Stimulated activated CD8-positive, alpha-beta memory T cell treated with anti-CD3 and anti-CD28 coated beads, Interleukin-15, amount 100 ng/mL, for 24 hours (primary cell): ENCODE results near the gene SSBP3.
"Not testable (repeated sequence)": the region's sequence is repeated elsewhere in the genome, so short reads cannot be mapped to it uniquely, and the experiment has no call there.

Experiments used
- DNase-seq: peaks from one replicate; pipeline ENCODE4 v3.0.0-alpha.2; 2020; ENCODE audit warnings: low read depth

SSBP3 gene

GRCh38 chr1:54348700-54349021 lies 57.5 kb downstream of the SSBP3 start:
- DNase-seq = no peak

GRCh38 chr1:54347955-54348699 lies 58.1 kb downstream of the SSBP3 start:
- no peak for DNase-seq

DNA sequence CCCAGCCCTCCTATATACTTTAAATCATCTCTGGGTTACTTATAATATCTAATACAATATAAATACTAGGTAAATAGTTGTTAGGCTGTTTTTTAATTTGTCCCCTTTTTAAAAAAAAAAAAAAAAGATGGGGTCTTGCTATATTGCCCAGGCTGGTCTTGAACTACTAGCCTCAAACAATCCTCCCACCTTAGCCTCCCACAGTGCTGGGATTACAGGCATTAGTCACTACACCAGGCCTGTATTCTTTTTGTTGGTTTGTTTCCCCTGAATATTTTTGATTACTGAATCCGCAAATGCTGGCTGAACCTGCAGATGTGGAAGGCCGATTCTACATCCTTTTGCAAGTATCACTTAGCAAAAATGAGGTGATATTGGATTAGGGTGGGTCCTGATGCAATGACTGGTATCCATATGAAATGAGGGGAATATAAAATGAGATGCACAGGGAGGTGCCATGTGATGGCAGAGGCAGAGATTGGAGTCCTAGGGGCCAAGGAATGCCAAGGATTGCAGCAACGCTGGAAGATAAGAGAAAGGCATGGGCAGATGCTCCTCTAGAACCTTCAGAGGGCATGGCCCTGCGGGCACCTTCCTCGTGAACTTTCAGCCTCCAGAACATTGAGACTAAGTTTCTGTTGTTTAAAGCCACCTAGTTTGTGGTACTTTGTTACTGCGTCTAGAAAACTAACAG lies 58.8 kb downstream of the SSBP3 start:
- no peak for DNase-seq

GRCh38 chr1:54345548-54345947 lies 60.6 kb downstream of the SSBP3 start:
- not testable (repeated sequence) for DNase-seq

DNA sequence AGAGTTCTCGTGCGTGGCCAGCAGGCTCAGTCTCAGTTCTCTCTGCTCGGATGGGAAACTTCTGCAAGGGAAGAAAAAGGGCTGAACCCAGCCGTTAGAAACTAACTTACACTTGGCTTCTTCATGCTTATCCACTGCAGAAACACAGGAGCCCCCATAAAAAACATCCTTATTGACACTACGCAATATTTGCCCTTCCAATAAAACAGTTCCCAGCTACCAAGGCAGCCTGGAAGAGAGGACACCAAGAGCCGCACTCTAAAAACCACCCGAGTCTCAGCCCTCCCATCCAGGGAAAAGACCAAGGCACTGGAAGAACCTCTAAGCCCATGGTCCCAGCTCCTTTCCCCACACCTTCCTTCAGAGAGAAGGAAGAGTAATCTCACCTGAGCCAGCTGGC lies 61.1 kb downstream of the SSBP3 start:
- no peak for DNase-seq

GRCh38 chr1:54342742-54343687 lies 63.2 kb downstream of the SSBP3 start:
- DNase-seq = no peak

- DNase-seq = no peak
These were observed 63.9 kb downstream of the SSBP3 start for GRCh38 chr1:54342288-54342687.

- no peak for DNase-seq
These were observed 64.4 kb downstream of the SSBP3 start for GRCh38 chr1:54341763-54342162.

GRCh38 chr1:54340878-54341277 lies 65.3 kb downstream of the SSBP3 start:
- no peak for DNase-seq

GRCh38 chr1:54340434-54340833 lies 65.8 kb downstream of the SSBP3 start:
- no peak for DNase-seq

GRCh38 chr1:54339126-54339525 lies 67.1 kb downstream of the SSBP3 start:
- no peak for DNase-seq

DNA sequence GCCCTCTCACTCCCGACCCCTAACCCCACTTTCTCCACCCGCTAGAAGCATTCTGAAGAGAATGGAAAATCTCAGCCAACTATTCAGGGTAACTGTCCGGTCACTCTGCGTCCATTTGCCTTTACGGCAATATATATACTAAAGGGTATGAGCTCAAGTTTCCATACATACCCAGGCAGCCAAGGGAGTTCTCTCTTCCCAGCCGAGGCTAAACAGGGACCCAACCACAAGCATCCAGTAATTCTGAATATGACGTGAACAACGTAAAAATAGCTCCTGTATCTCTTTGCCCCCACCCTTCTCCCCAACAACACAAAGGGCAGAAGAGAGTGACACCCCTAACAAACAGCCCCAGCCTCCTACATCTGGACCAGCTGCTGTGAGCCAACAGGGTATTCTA lies 67.7 kb downstream of the SSBP3 start:
- DNase-seq = no peak

GRCh38 chr1:54337928-54338327 lies 68.3 kb downstream of the SSBP3 start:
- DNase-seq = no peak

DNA sequence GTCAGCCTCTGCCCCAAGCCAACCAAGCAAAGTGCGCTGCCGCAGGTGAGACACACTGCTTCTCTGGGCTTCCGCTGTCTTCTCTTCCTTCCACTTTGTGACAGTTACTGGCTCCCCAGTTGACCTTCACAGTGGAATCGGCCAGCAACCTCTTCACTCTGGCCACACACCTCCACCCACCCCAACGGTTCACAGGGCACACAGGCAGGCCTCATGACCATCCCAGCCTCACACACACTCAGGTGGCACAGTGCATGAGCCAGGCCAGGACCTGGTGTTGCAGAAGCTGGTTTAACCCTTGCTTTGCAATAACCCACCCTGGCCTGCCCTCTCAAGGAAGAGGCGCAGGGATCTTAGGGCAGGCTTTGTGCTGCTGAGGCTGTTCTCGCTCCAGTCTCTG lies 69.2 kb downstream of the SSBP3 start:
- DNase-seq = no peak

GRCh38 chr1:54336116-54336515 lies 70.1 kb downstream of the SSBP3 start:
- DNase-seq = no peak

GRCh38 chr1:54335755-54336108 lies 70.5 kb downstream of the SSBP3 start:
- DNase-seq = no peak

GRCh38 chr1:54335011-54335754 lies 71.0 kb downstream of the SSBP3 start:
- DNase-seq = no peak

GRCh38 chr1:54332781-54333585 lies 73.2 kb downstream of the SSBP3 start:
- DNase-seq = no peak

GRCh38 chr1:54331843-54332463 lies 74.2 kb downstream of the SSBP3 start:
- no peak for DNase-seq

DNA sequence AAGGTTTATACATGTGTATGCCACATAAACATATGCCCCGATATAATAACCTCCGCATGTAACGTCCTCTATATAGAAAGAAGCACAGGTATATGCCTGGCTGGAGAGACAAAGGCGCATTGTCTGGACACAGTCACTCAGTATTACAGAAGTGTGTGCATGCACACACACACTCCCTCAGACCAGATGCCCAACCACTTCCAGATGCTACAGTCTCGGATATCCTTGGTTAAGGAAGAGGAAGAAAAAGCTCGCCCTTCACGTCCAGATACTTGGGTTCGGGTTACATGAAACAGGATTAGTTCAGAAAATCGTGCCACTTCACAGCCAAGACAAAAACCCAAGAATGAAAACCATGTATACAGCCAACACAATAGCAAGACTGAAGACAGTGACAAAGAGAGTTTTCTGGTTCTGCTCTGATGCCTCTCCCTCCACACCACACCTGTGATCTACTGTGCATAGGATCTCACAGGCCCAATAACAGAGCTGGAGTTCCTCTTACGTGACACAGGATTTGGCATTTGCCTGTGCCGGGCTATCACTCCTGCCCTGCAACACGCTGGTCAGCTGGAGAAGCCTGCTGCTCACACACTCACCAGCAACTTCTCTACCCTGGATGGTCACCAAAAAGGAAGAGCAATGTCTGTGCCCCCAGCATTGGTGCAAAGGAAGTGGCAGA lies 75.0 kb downstream of the SSBP3 start:
- no peak for DNase-seq
